K562 (cell line): ENCODE measurements around the gene KLHL41. TPM values are rescaled to one million over a fixed set of nuclear protein-coding genes. Genes with fewer than 3 reads are reported as not detected.

ENCODE experiments used
- BACH1 ChIP-seq: fragments of 200-800 bp; sonication (Bioruptor generic); IDR thresholded peaks from 2 replicates; pipeline ENCODE4 v1.6.1; 2016; ENCODE audit warnings: missing genetic modification characterization, missing compliant biosample characterization
- EZH2 ChIP-seq: IDR thresholded peaks from 2 replicates; pipeline ENCODE4 v1.6.1; 2012; ENCODE audit warnings: low read depth, mild to moderate bottlenecking, inconsistent platforms, low read length, borderline replicate concordance
- HDAC6 ChIP-seq: IDR thresholded peaks from 2 replicates; pipeline ENCODE4 v1.6.1; 2012; ENCODE audit warnings: low read depth, mild to moderate bottlenecking, control low read depth, inconsistent platforms, low read length, moderate library complexity
- HDAC8 ChIP-seq: fragments of 450-650 bp; IDR thresholded peaks from 2 replicates; pipeline ENCODE4 v1.6.1; 2016; ENCODE audit warnings: mild to moderate bottlenecking, missing genetic modification characterization, moderate library complexity, missing compliant biosample characterization
- HNRNPUL1 ChIP-seq: fragments of 200-400 bp; formaldehyde crosslinking; IDR thresholded peaks from 2 replicates; pipeline ENCODE4 v1.6.1; 2017; ENCODE audit warnings: low read length
- MCM5 ChIP-seq: fragments of 450-650 bp; IDR thresholded peaks from 2 replicates; pipeline ENCODE4 v1.6.1; 2016; ENCODE audit warnings: low read depth
- MEIS2 ChIP-seq: fragments of 450-650 bp; IDR thresholded peaks from 2 replicates; pipeline ENCODE4 v1.6.1; 2014; ENCODE audit warnings: mild to moderate bottlenecking; ENCODE audit not compliant: partially characterized antibody
- PTBP1 ChIP-seq: fragments of 200-400 bp; formaldehyde crosslinking; IDR thresholded peaks from 2 replicates; pipeline ENCODE4 v1.6.1; 2017; ENCODE audit warnings: low read depth, low read length
- SRSF1 ChIP-seq: fragments of 200-400 bp; formaldehyde crosslinking; IDR thresholded peaks from 2 replicates; pipeline ENCODE4 v1.6.1; 2017; ENCODE audit warnings: mild to moderate bottlenecking, low read depth, low read length, moderate library complexity
- TEAD4 ChIP-seq, 2 experiments: sonication (generic) in 1 of 2; formaldehyde crosslinking in 1 of 2; IDR thresholded peaks; 2 replicates each; pipeline versions ENCODE4 v1.6.1 to v1.8.0; 2012 to 2022; ENCODE audit warnings: borderline replicate concordance in 1 of 2, inconsistent platforms in 1 of 2, low read length in 1 of 2, mild to moderate bottlenecking in 1 of 2, missing genetic modification reagents in 1 of 2
- YY1 ChIP-seq, 3 experiments: IDR thresholded peaks; 2 replicates each; pipeline ENCODE4 v1.6.1; 2011; ENCODE audit warnings: low read length in 2 of 3, mild to moderate bottlenecking in 2 of 3, moderate library complexity in 2 of 3, borderline replicate concordance in 1 of 3, control low read depth in 1 of 3, low read depth in 1 of 3; ENCODE audit not compliant: insufficient read depth in 3 of 3, insufficient replicate concordance in 2 of 3, control insufficient read depth in 1 of 3, insufficient read length in 1 of 3; ENCODE audit errors: extremely low read depth in 1 of 3
- ZNF146 ChIP-seq: IDR thresholded peaks from one replicate; pipeline ENCODE4 v1.6.1; 2018; ENCODE audit warnings: missing compliant biosample characterization; ENCODE audit not compliant: unreplicated experiment
- ZNF668 ChIP-seq: fragments of 250-450 bp; sonication (Bioruptor Pico); IDR thresholded peaks from 2 replicates; pipeline ENCODE4 v1.8.0; 2022; ENCODE audit warnings: mild to moderate bottlenecking, inconsistent platforms
- polyA plus RNA-seq, 8 experiments: library from polyadenylated mRNA; depleted of rRNA in 4 of 8; stranded (reverse) in 5 of 8; unstranded in 3 of 8; fragments of >200 nt; fragmentation: Nextera tagmentation in 2 of 8; fragmentation: Illumina TruSeq in 1 of 8; extraction: Ambion mirVana in 2 of 8; extraction: Trizol in 1 of 8; gene quantifications; 2 replicates each; pipeline versions ENCODE4 v1.2.1 to v1.2.3, GENCODE V29; 2011 to 2014; ENCODE audit warnings: inconsistent platforms in 1 of 8, missing spikeins in 1 of 8
- total RNA-seq, 7 experiments: library from RNA; depleted of rRNA in 6 of 7; stranded (reverse); fragments of >200 nt in 6 of 7; fragmentation: Illumina TruSeq in 2 of 7; extraction: Trizol in 2 of 7; gene quantifications; 2 replicates each; pipeline versions ENCODE4 v1.2.1 to v1.2.3, GENCODE V29; 2011 to 2021; ENCODE audit warnings: low replicate concordance in 1 of 7
- TF ChIP-seq, protein P1 (sequence below): fragments of 250-450 bp; sonication (Bioruptor Pico); IDR thresholded peaks from 2 replicates; pipeline ENCODE4 v1.5.0; 2021; ENCODE audit warnings: mild to moderate bottlenecking, moderate library complexity
- TF ChIP-seq, protein P2 (sequence below): fragments of 250-450 bp; sonication (Bioruptor Pico); IDR thresholded peaks from 2 replicates; pipeline ENCODE4 v1.5.0; 2022; ENCODE audit warnings: mild to moderate bottlenecking
- TF ChIP-seq, protein P3 (sequence below): fragments of 250-450 bp; sonication (Bioruptor Pico); IDR thresholded peaks from 2 replicates; pipeline ENCODE4 v1.4.0; 2020; ENCODE audit warnings: mild to moderate bottlenecking, moderate library complexity

The KLHL41 gene
- total and polyA plus RNA-seq, 9 of the 15 experiments (the other 6 are each of a cell fraction or from before 2014, with no cell fraction given), result 0.05 to 1.5 (median 0.09) TPM

DNA sequence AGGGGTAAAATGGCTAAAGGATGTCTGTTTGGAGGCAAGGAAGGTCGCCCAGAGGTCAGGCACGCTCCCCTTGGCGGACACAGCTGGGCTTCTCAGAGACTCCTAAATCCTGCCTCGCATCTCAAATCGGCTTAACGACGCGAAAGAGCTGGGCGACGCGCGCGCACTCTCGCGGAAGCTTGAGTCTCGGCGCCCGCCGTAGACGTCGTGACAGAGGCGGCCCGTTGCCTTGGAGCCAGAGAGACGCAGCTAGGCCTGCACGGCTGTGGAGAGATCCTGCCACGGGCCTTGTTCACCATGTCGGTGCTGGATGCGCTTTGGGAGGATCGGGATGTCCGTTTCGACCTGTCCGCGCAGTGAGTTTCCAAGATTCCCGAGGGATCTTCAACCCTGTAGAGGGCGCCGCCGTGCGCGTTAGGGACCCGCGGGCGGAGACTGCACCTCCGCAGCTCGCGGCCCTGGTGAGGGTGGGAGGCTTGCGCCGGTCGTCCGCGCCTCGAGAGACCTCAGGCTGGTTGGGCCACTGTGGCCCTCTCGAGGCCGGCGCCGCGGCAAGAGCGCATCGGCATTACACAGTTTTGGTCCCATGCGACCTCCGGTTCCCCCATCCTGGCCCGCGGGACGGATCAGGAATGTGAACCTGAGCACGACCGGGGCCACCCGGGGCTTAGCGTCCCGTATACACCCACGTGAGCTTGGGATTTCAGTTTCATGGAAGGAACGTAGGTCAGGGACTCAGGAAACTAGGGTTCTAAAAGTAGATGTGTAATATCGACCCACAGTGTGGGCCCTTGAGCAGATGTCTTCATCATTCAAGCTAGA, 30.0 kb upstream of the KLHL41 start, which contains the start of gene BBS5 (continued):
- TF ChIP-seq YY1 (IDR thresholded peaks at IDR 0.05; ENCODE audit: borderline replicate concordance in 1 of 3, control insufficient read depth in 1 of 3, extremely low read depth in 1 of 3, insufficient read depth in 3 of 3, insufficient read length in 1 of 3, insufficient replicate concordance in 2 of 3, low read depth in 1 of 3, low read length in 2 of 3) (peak in 2 of 3 experiments; percentile 25 to 50), MCM5 (no peak), BACH1 (no peak), ZNF146 (no peak), HNRNPUL1 (no peak), ZNF668 (CRISPR knock-in tag) (no peak), HDAC8 (tag) (no peak), HDAC6 (0 out of 2 replicates have a peak, but pooled peaks have one; percentile 7), EZH2 (no peak), PTBP1 (0 out of 2 replicates have a peak, but pooled peaks have one; percentile 40), MEIS2 (no peak), TEAD4 (IDR thresholded peaks at IDR 0.05; ENCODE audit: low read length) (no peak), TEAD4 (CRISPR knock-in tag; IDR thresholded peaks at IDR 0.05; ENCODE audit: borderline replicate concordance) (no peak), SRSF1 (no peak)
- TF ChIP-seq, protein P1, sequence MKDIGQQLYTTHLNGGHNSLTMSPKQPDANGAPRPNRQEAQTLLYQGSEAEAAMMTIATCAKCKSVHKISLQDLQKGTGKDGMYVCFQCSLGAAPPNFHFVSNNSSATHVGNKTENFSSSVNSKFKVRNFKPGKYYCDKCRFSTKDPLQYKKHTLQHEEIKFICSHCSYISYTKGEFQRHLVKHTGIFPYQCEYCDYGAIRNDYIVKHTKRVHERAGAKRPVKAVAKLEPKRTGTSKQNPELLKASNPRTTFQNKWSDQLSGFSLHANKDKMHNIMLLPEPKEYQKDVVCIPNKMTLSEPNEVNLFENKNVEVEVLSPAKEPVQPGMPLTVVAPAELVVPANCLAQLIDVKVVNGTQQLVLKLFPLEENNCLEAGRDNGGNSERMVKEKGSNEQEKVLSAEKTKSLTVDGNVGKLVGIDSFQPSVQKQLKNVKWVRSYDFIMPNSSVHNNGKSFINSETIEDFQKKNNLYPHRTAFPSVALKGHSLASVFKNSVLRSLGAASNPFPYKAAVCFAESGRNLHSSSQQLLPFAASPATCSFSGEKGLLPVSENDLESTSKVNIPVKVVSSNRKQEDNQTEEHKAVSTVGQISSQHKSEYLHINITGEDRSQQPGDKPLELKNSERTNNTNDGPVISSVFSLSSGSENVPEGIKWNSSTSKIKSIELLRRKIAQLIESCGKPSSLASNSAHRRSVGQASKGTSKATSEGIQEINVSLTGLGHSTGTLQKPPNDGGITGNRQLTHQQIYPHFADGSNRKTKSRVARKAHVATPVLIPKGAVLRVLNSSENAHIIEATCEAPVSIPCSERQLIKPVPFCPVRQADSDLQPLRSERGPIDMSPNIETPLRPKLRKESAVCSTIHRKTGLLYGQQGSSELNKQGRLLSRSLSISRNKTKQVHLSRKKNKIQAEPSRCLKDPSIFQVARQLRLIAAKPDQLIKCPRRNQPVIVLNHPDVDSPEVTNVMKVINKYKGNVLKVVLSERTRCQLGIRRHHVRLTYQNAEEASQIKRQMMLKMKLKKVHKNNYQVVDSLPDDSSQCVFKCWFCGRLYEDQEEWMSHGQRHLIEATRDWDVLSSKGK (CRISPR knock-in tag), result no peak
- TF ChIP-seq, protein P2, sequence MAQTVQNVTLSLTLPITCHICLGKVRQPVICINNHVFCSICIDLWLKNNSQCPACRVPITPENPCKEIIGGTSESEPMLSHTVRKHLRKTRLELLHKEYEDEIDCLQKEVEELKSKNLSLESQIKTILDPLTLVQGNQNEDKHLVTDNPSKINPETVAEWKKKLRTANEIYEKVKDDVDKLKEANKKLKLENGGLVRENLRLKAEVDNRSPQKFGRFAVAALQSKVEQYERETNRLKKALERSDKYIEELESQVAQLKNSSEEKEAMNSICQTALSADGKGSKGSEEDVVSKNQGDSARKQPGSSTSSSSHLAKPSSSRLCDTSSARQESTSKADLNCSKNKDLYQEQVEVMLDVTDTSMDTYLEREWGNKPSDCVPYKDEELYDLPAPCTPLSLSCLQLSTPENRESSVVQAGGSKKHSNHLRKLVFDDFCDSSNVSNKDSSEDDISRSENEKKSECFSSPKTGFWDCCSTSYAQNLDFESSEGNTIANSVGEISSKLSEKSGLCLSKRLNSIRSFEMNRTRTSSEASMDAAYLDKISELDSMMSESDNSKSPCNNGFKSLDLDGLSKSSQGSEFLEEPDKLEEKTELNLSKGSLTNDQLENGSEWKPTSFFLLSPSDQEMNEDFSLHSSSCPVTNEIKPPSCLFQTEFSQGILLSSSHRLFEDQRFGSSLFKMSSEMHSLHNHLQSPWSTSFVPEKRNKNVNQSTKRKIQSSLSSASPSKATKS (CRISPR knock-in tag), result no peak
- TF ChIP-seq, protein P3, sequence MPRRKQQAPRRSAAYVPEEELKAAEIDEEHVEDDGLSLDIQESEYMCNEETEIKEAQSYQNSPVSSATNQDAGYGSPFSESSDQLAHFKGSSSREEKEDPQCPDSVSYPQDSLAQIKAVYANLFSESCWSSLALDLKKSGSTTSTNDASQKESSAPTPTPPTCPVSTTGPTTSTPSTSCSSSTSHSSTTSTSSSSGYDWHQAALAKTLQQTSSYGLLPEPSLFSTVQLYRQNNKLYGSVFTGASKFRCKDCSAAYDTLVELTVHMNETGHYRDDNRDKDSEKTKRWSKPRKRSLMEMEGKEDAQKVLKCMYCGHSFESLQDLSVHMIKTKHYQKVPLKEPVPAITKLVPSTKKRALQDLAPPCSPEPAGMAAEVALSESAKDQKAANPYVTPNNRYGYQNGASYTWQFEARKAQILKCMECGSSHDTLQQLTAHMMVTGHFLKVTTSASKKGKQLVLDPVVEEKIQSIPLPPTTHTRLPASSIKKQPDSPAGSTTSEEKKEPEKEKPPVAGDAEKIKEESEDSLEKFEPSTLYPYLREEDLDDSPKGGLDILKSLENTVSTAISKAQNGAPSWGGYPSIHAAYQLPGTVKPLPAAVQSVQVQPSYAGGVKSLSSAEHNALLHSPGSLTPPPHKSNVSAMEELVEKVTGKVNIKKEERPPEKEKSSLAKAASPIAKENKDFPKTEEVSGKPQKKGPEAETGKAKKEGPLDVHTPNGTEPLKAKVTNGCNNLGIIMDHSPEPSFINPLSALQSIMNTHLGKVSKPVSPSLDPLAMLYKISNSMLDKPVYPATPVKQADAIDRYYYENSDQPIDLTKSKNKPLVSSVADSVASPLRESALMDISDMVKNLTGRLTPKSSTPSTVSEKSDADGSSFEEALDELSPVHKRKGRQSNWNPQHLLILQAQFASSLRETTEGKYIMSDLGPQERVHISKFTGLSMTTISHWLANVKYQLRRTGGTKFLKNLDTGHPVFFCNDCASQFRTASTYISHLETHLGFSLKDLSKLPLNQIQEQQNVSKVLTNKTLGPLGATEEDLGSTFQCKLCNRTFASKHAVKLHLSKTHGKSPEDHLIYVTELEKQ, result no peak
